GM12878 (cell line): Measurements from ENCODE around the gene PRRT4. TPM values are rescaled to one million over a fixed set of nuclear protein-coding genes. Genes with fewer than 3 reads are reported as not detected.

ENCODE experiments used
- ATAC-seq: fragments of 200-7000 bp; cut with Tn5 transposase; 3 replicates; pipeline ENCODE4 v1.9.1; 2020; ENCODE audit warnings: mild to moderate bottlenecking, moderate library complexity
- BruUV-seq: library from RNA; stranded (reverse); fragments of 400-500 nt; replicated peaks from 2 replicates; lab custom pipeline; 2021; lab: Mats Ljungman, UMichigan
- CTCF ChIA-PET: fragments of 300-600 bp; sonication (Branson Sonifier 250); formaldehyde crosslinking; extraction: SDS; loops from one replicate; lab custom pipeline; 2021; ENCODE audit warnings: inconsistent platforms; lab: Yijun Ruan, JAX
- POLR2A ChIA-PET: fragments of 350-600 bp; formaldehyde crosslinking; extraction: SDS; loops from one replicate; lab custom pipeline; 2021; ENCODE audit warnings: inconsistent platforms; lab: Charles Lee
- RAD21 ChIA-PET: fragments of 300-600 bp; sonication (Branson Sonifier 250); formaldehyde crosslinking; loops from one replicate; lab custom pipeline; 2023; ENCODE audit warnings: antibody characterized with exemption; ENCODE audit not compliant: unreplicated experiment; lab: Charles Lee
- SMC1A ChIA-PET: fragments of 300-600 bp; sonication (Branson Sonifier 250); formaldehyde crosslinking; loops from one replicate; lab custom pipeline; 2023; ENCODE audit not compliant: unreplicated experiment, uncharacterized antibody; lab: Charles Lee
- DNase-seq: peaks from one replicate; pipeline ENCODE4 v3.0.0-alpha.2; 2011; ENCODE audit warnings: low read depth, low spot score
- FAIRE-seq: peaks from 3 replicates; lab custom pipeline; 2011; peaks lifted over from hg19 to GRCh38; lab: Jason Lieb, UNC
- H2AFZ ChIP-seq: 2 replicates; pipeline ENCODE4 v1.6.0; 2011; ENCODE audit warnings: low read depth, low read length, control low read depth; ENCODE audit not compliant: control insufficient read depth
- H3K27ac ChIP-seq: 2 replicates; pipeline ENCODE4 v1.5.1; 2011; ENCODE audit warnings: control low read depth; ENCODE audit not compliant: control insufficient read depth, insufficient read depth
- H3K27me3 ChIP-seq, 2 experiments: replicated peaks in 1 of 2; 2 replicates each; pipeline versions ENCODE4 v1.6.0 to v1.6.1; 2011; ENCODE audit warnings: low read length in 1 of 2; ENCODE audit not compliant: control insufficient read depth in 2 of 2, insufficient read depth in 2 of 2
- H3K36me3 ChIP-seq, 2 experiments: 2 replicates each; pipeline ENCODE4 v1.5.1; 2011; ENCODE audit warnings: low read length in 1 of 2; ENCODE audit not compliant: control insufficient read depth in 2 of 2, insufficient read depth in 2 of 2
- H3K4me1 ChIP-seq: 2 replicates; pipeline ENCODE4 v1.6.1; 2011; ENCODE audit warnings: mild to moderate bottlenecking, low read length, moderate library complexity, mixed read lengths; ENCODE audit not compliant: control insufficient read depth, insufficient read depth
- H3K4me2 ChIP-seq: 2 replicates; pipeline ENCODE4 v1.6.0; 2011; ENCODE audit warnings: control low read depth; ENCODE audit not compliant: control insufficient read depth, insufficient read depth
- H3K4me3 ChIP-seq: fragments of 200-600 bp; sonication (generic); 2 replicates; pipeline ENCODE4 v1.5.1; 2016
- H3K79me2 ChIP-seq: 2 replicates; pipeline ENCODE4 v1.6.0; 2011; ENCODE audit warnings: low read length; ENCODE audit not compliant: control insufficient read depth, insufficient read depth
- H3K9ac ChIP-seq: 2 replicates; pipeline ENCODE4 v1.8.0; 2011; ENCODE audit warnings: low read length, control low read depth, mixed read lengths; ENCODE audit not compliant: control insufficient read depth, insufficient read depth
- H3K9me3 ChIP-seq: replicated peaks from 3 replicates; pipeline ENCODE4 v1.5.1; 2011; ENCODE audit warnings: mild to moderate bottlenecking, low read length; ENCODE audit not compliant: control insufficient read depth, insufficient read depth
- H4K20me1 ChIP-seq: 2 replicates; pipeline ENCODE4 v1.6.0; 2011; ENCODE audit not compliant: control insufficient read depth, insufficient read depth
- HDGF ChIP-seq: fragments of 450-650 bp; IDR thresholded peaks from 2 replicates; pipeline ENCODE4 v1.6.1; 2016; ENCODE audit warnings: antibody characterized with exemption
- RUNX3 ChIP-seq: IDR thresholded peaks from 2 replicates; pipeline ENCODE4 v1.6.1; 2012; ENCODE audit warnings: low read length, inconsistent platforms
- SUZ12 ChIP-seq: fragments of 200-600 bp; sonication (generic); IDR thresholded peaks from one replicate; pipeline ENCODE4 v1.6.1; 2018; ENCODE audit warnings: antibody characterized with exemption, mild to moderate bottlenecking; ENCODE audit not compliant: unreplicated experiment
- WGBS: methylation state at CpG from one replicate; pipeline ENCODE4 v1.1.6; 2016; ENCODE audit warnings: low lambda C conversion rate; ENCODE audit not compliant: insufficient replicate concordance, insufficient coverage; ENCODE audit errors: missing lambda C conversion rate; 5-methylcytosine and 5-hydroxymethylcytosine counted together
- in situ Hi-C: fragments of 300-500 bp; cut with MboI; formaldehyde crosslinking; loops from 9 replicates; pipeline ENCODE4 v1.14.3; 2018; ENCODE audit warnings: mixed read lengths
- intact Hi-C: fragments of 100-400 bp; cut with micrococcal nuclease; formaldehyde crosslinking; loops from one replicate; pipeline ENCODE4 v1.14.2; 2022; ENCODE audit not compliant: unreplicated experiment
- polyA plus RNA-seq, 11 experiments: library from polyadenylated mRNA; depleted of rRNA in 4 of 11; unstranded in 6 of 11; stranded (reverse) in 5 of 11; fragments of >200 nt; fragmentation: Nextera tagmentation in 4 of 11; fragmentation: Illumina TruSeq in 1 of 11; extraction: Ambion mirVana in 4 of 11; extraction: Trizol in 1 of 11; gene quantifications; 1 replicate in 1 of 11; 2 replicates in 10 of 11; pipeline versions ENCODE4 v1.2.1 to v1.2.3, GENCODE V29; 2011 to 2016; ENCODE audit warnings: inconsistent platforms in 2 of 11, missing spikeins in 2 of 11, low read depth in 1 of 11
- total RNA-seq, 4 experiments: library from RNA; depleted of rRNA in 3 of 4; stranded (reverse); fragments of >200 nt in 3 of 4; fragmentation: Illumina TruSeq in 1 of 4; extraction: Trizol in 1 of 4; gene quantifications; 2 replicates each; pipeline versions ENCODE4 v1.2.1 to v1.2.3, GENCODE V29; 2013 to 2021
- TF ChIP-seq, protein P1 (sequence below), 3 experiments: IDR thresholded peaks in 2 of 3; conservative IDR thresholded peaks in 1 of 3; 2 replicates each; pipeline ENCODE4 v1.5.1; 2011; ENCODE audit warnings: low read depth in 3 of 3, low read length in 3 of 3, mild to moderate bottlenecking in 3 of 3, control low read depth in 2 of 3, moderate library complexity in 2 of 3, inconsistent platforms in 1 of 3, mixed read lengths in 1 of 3; ENCODE audit not compliant: control insufficient read depth in 2 of 3, insufficient read depth in 1 of 3; ENCODE audit errors: extremely low read depth in 1 of 3

PRRT4 gene
- total and polyA plus RNA-seq, 10 of the 15 experiments (the other 5 are each of a cell fraction or from before 2014, with no cell fraction given): not detected

GRCh38 chr7:128322040-128322643 is 39.3 kb downstream of the PRRT4 start:
- Histone ChIP-seq H3K4me2 (no peak overlapping the region), H3K36me3 (peaks cover 6 to 16% of the 10 kb centered on the region in 2 experiments; a peak in 3 of 4 replicates), H3K27me3 (no peaks in the 10 kb centered on the region), H3K4me1 (no peaks in the 10 kb centered on the region), H3K9ac (no peak overlapping the region), H3K4me3 (no peak overlapping the region), H4K20me1 (no peaks in the 10 kb centered on the region), H2AFZ (no peak overlapping the region), H3K9me3 (no peaks in the 10 kb centered on the region), H3K27ac (no peak overlapping the region), H3K79me2 (no peaks in the 10 kb centered on the region)
- WGBS: 73% methylated on average over 3 of the region's 3 CpGs
- no peak for TF ChIP-seq SUZ12
- peak; percentile 25; the same call in 1 of the 2 replicates for TF ChIP-seq RUNX3
- TF ChIP-seq, protein P1, sequence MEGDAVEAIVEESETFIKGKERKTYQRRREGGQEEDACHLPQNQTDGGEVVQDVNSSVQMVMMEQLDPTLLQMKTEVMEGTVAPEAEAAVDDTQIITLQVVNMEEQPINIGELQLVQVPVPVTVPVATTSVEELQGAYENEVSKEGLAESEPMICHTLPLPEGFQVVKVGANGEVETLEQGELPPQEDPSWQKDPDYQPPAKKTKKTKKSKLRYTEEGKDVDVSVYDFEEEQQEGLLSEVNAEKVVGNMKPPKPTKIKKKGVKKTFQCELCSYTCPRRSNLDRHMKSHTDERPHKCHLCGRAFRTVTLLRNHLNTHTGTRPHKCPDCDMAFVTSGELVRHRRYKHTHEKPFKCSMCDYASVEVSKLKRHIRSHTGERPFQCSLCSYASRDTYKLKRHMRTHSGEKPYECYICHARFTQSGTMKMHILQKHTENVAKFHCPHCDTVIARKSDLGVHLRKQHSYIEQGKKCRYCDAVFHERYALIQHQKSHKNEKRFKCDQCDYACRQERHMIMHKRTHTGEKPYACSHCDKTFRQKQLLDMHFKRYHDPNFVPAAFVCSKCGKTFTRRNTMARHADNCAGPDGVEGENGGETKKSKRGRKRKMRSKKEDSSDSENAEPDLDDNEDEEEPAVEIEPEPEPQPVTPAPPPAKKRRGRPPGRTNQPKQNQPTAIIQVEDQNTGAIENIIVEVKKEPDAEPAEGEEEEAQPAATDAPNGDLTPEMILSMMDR (IDR thresholded peaks at IDR 0.05 in 2 of 3, conservative IDR thresholded peaks at IDR 0.05 in 1 of 3; ENCODE audit: control insufficient read depth in 2 of 3, extremely low read depth in 1 of 3, insufficient read depth in 1 of 3, low read depth in 3 of 3, low read length in 3 of 3): peak; percentile 33 to 40 (median 38); a peak in 3 of 6 replicates
- TF ChIP-seq HDGF: 0 out of 2 replicates have a peak, but pooled peaks have one; percentile 19
- FAIRE-seq (no peak), DNase-seq (no peak), ATAC-seq (peak; percentile 72)
- intact Hi-C loops: no loop called here
- CTCF ChIA-PET: interaction anchor here (0.5 to 1.9 kb wide), 3 partner anchors 65 to 645 kb away, joined by 3 to 5 read pairs (median 3); no protein-coding TSS in a partner anchor
- BruUV-seq: no TSS peak
- POLR2A ChIA-PET: interaction anchor here (0.8 to 1.1 kb wide), 2 partner anchors 9 to 445 kb away, joined by 3 read pairs; no protein-coding TSS in a partner anchor
- in situ Hi-C loops: no loop called here
- RAD21 ChIA-PET: no interaction called here
- SMC1A ChIA-PET: no interaction called here
